Naive thymus-derived CD4-positive, alpha-beta T cell (primary cell): Measurements from ENCODE around the gene ERCC8. TPM values are rescaled to one million over a fixed set of nuclear protein-coding genes. Genes with fewer than 3 reads are reported as not detected.
A peak's percentile ranks its signal among the peaks of the same experiment; 100 is the strongest.

Source experiments
- ATAC-seq: fragments of 150-1000 bp; cut with Tn5 transposase; 2 replicates; pipeline ENCODE4 v1.10.0; 2021; ENCODE audit warnings: mild to moderate bottlenecking, moderate library complexity
- CTCF ChIA-PET: fragments of 350-600 bp; sonication (Branson Sonifier 250); formaldehyde crosslinking; loops from one replicate; lab custom pipeline; 2021; ENCODE audit warnings: antibody characterized with exemption; lab: Charles Lee
- POLR2A ChIA-PET: fragments of 350-600 bp; sonication (Branson Sonifier 250); formaldehyde crosslinking; loops from one replicate; lab custom pipeline; 2021; ENCODE audit warnings: antibody characterized with exemption, inconsistent platforms; lab: Charles Lee
- DNase-seq, 9 donors: peaks; one replicate each; pipeline versions ENCODE4 v3.0.0 to v3.0.0-alpha.2; 2020 to 2022; ENCODE audit warnings: mixed read lengths in 1 of 9
- H3K27ac ChIP-seq: one replicate; pipeline ENCODE4 v1.7.0; 2013; ENCODE audit warnings: mild to moderate bottlenecking, low read depth, low read length, moderate library complexity
- H3K27me3 ChIP-seq, 2 donors: one replicate each; pipeline ENCODE4 v1.7.0; 2013; ENCODE audit warnings: low read length in 2 of 2, mild to moderate bottlenecking in 2 of 2, moderate library complexity in 2 of 2; ENCODE audit not compliant: control insufficient read depth in 2 of 2, insufficient read depth in 2 of 2
- H3K36me3 ChIP-seq, 3 experiments: 1 replicate in 2 of 3; 2 replicates in 1 of 3; pipeline ENCODE4 v1.7.0; 2013; ENCODE audit warnings: low read length in 3 of 3, mild to moderate bottlenecking in 3 of 3, moderate library complexity in 1 of 3; ENCODE audit not compliant: insufficient read depth in 3 of 3, control insufficient read depth in 2 of 3
- H3K4me1 ChIP-seq, 2 donors: one replicate each; pipeline ENCODE4 v1.7.0; 2013; ENCODE audit warnings: low read length in 2 of 2, mild to moderate bottlenecking in 2 of 2, moderate library complexity in 1 of 2; ENCODE audit not compliant: control insufficient read depth in 2 of 2, insufficient read depth in 2 of 2
- H3K4me3 ChIP-seq: 2 replicates; pipeline ENCODE4 v1.7.0; 2013; ENCODE audit warnings: mild to moderate bottlenecking, low read length
- H3K9me3 ChIP-seq, 3 experiments: 1 replicate in 2 of 3; 2 replicates in 1 of 3; pipeline ENCODE4 v1.7.0; 2013; ENCODE audit warnings: low read length in 3 of 3; ENCODE audit not compliant: control insufficient read depth in 2 of 3
- H3K27ac Mint-ChIP-seq, 9 donors: one replicate each; pipeline ENCODE4 v1.8.0; 2020 to 2022; ENCODE audit warnings: mixed read lengths in 9 of 9, mild to moderate bottlenecking in 8 of 9, moderate library complexity in 5 of 9, inconsistent platforms in 2 of 9
- H3K27me3 Mint-ChIP-seq, 5 donors: one replicate each; pipeline ENCODE4 v1.8.0; 2021 to 2022; ENCODE audit warnings: mixed read lengths in 5 of 5, mild to moderate bottlenecking in 1 of 5
- H3K36me3 Mint-ChIP-seq, 5 donors: one replicate each; pipeline ENCODE4 v1.8.0; 2020 to 2022; ENCODE audit warnings: mixed read lengths in 5 of 5, mild to moderate bottlenecking in 3 of 5, inconsistent platforms in 1 of 5
- H3K4me1 Mint-ChIP-seq, 7 donors: one replicate each; pipeline ENCODE4 v1.8.0; 2020 to 2022; ENCODE audit warnings: mixed read lengths in 7 of 7, mild to moderate bottlenecking in 3 of 7, inconsistent platforms in 1 of 7
- H3K4me3 Mint-ChIP-seq, 10 donors: one replicate each; pipeline ENCODE4 v1.8.0; 2020 to 2022; ENCODE audit warnings: mild to moderate bottlenecking in 10 of 10, mixed read lengths in 10 of 10, moderate library complexity in 6 of 10, inconsistent platforms in 2 of 10
- H3K9me3 Mint-ChIP-seq, 11 donors: one replicate each; pipeline ENCODE4 v1.8.0; 2020 to 2022; ENCODE audit warnings: mixed read lengths in 11 of 11, mild to moderate bottlenecking in 4 of 11, inconsistent platforms in 1 of 11, moderate library complexity in 1 of 11
- intact Hi-C, 2 donors: fragments of 100-400 bp; cut with micrococcal nuclease; formaldehyde crosslinking; loops; one replicate each; pipeline ENCODE4 v1.15.1; 2023
- polyA plus RNA-seq, 2 donors: library from polyadenylated mRNA; unstranded; fragments of 300-500 nt; fragmentation: Illumina TruSeq; gene quantifications; one replicate each; pipeline ENCODE4 v1.2.3, GENCODE V29; 2021
- total RNA-seq, 6 experiments: library from RNA in 5 of 6; stranded (reverse) in 5 of 6; gene quantifications; 1 replicate in 5 of 6; 2 replicates in 1 of 6; pipeline ENCODE4 v1.2.3 and lab custom pipeline; 2021 to 2026

Gene ERCC8
- total and polyA plus RNA-seq, 7 experiments from 2014 or later = 4.9 to 19.6 (median 8.8) TPM

- Mint-ChIP-seq H3K27ac (no peak overlapping the region), H3K4me1 (peaks cover 0 to 15% (median 13%) of the 10 kb centered on the region in 7 donors), H3K36me3 (no peaks in the 10 kb centered on the region), H3K27me3 (peaks cover 41 to 55% (median 47%) of the 10 kb centered on the region in 5 donors), H3K9me3 (peaks cover 0 to 3% (median 0%) of the 10 kb centered on the region in 11 donors), H3K4me3 (no peak overlapping the region)
- Histone ChIP-seq H3K4me3 (no peak overlapping the region), H3K27me3 (peaks cover 0 to 3% of the 10 kb centered on the region in 2 donors), H3K4me1 (no peaks in the 10 kb centered on the region), H3K27ac (no peak overlapping the region), H3K9me3 (no peaks in the 10 kb centered on the region), H3K36me3 (no peaks in the 10 kb centered on the region)
- DNase-seq (no peak), ATAC-seq (no peak)
- CTCF ChIA-PET = no interaction called here
- POLR2A ChIA-PET = no interaction called here
- intact Hi-C loops = no loop called here
Measured at GRCh38 chr5:60846298-60846697, 98.6 kb downstream of the ERCC8 start.

GRCh38 chr5:60843936-60844905, 100.6 kb downstream of the ERCC8 start, which contains the start of gene ELOVL7:
ELOVL7 (minus strand) TSS chr5:60844269; CDS start chr5:60787397, 56,872 bp downstream.
- Histone ChIP-seq H3K9me3 (no peaks in the 10 kb centered on the region), H3K27me3 (peaks cover 0 to 3% of the 10 kb centered on the region in 2 donors), H3K4me3 (no peak within 1 kb of the TSS), H3K4me1 (no peaks in the 10 kb centered on the region), H3K27ac (no peak within 1 kb of the TSS), H3K36me3 (no peaks in the 10 kb centered on the region)
- Mint-ChIP-seq H3K27ac (no peak within 1 kb of the TSS), H3K4me1 (peaks cover 0 to 15% (median 13%) of the 10 kb centered on the region in 7 donors), H3K9me3 (peaks cover 0 to 3% (median 0%) of the 10 kb centered on the region in 11 donors), H3K36me3 (no peaks in the 10 kb centered on the region), H3K4me3 (peak within 1 kb of the TSS; percentile 33 to 81 (median 69)), H3K27me3 (peaks cover 51 to 66% (median 59%) of the 10 kb centered on the region in 5 donors)
- intact Hi-C loops = loop anchor here in 1 of 2 donors (2.0 to 5.0 kb wide), 2 partner anchors 103 to 143 kb away; partner anchors contain the start of genes DEPDC1B, ERCC8 and NDUFAF2
- ATAC-seq = peak; percentile 72
- peak in 2 of 9 donors; percentile 11 to 68 for DNase-seq
- ChIA-PET POLR2A (no interaction called here), CTCF (no interaction called here)

GRCh38 chr5:60843386-60843935, 101.4 kb downstream of the ERCC8 start:
- Histone ChIP-seq H3K27me3 (peaks cover 0 to 3% of the 10 kb centered on the region in 2 donors), H3K4me3 (no peak overlapping the region), H3K36me3 (no peaks in the 10 kb centered on the region), H3K9me3 (no peaks in the 10 kb centered on the region), H3K27ac (no peak overlapping the region), H3K4me1 (no peaks in the 10 kb centered on the region)
- H3K27me3 Mint-ChIP-seq = peaks cover 51 to 66% (median 61%) of the 10 kb centered on the region in 5 donors
- ChIA-PET POLR2A (no interaction called here), CTCF (no interaction called here)
- DNase-seq (no peak), ATAC-seq (peak; percentile 2)
- peaks cover 0 to 15% (median 13%) of the 10 kb centered on the region in 7 donors for H3K4me1 Mint-ChIP-seq
- intact Hi-C loops = loop anchor here in 1 of 2 donors (5.0 kb wide), 1 partner anchor 104 kb away; the partner anchor contains the start of genes ERCC8 and NDUFAF2
- peak overlapping the region; percentile 33 to 81 (median 69) for H3K4me3 Mint-ChIP-seq
- H3K27ac Mint-ChIP-seq = no peak overlapping the region
- peaks cover 0 to 3% (median 0%) of the 10 kb centered on the region in 11 donors for H3K9me3 Mint-ChIP-seq
- H3K36me3 Mint-ChIP-seq = no peaks in the 10 kb centered on the region

GRCh38 chr5:60842871-60843385, 101.9 kb downstream of the ERCC8 start:
- no peak overlapping the region for H3K27ac ChIP-seq
- intact Hi-C loops = loop anchor here in 1 of 2 donors (5.0 kb wide), 1 partner anchor 104 kb away; the partner anchor contains the start of genes ERCC8 and NDUFAF2
- Mint-ChIP-seq H3K4me3 (peak overlapping the region; percentile 48 to 81 (median 69)), H3K27ac (no peak overlapping the region), H3K9me3 (peaks cover 0 to 3% (median 0%) of the 10 kb centered on the region in 11 donors), H3K36me3 (no peaks in the 10 kb centered on the region), H3K4me1 (peaks cover 0 to 15% (median 13%) of the 10 kb centered on the region in 7 donors), H3K27me3 (peaks cover 56 to 67% (median 61%) of the 10 kb centered on the region in 5 donors)
- no peaks in the 10 kb centered on the region for H3K36me3 ChIP-seq
- DNase-seq (no peak), ATAC-seq (no peak)
- H3K27me3 ChIP-seq = peaks cover 0 to 3% of the 10 kb centered on the region in 2 donors
- no peaks in the 10 kb centered on the region for H3K9me3 ChIP-seq
- no peak overlapping the region for H3K4me3 ChIP-seq
- POLR2A ChIA-PET = no interaction called here
- H3K4me1 ChIP-seq = no peaks in the 10 kb centered on the region
- CTCF ChIA-PET = no interaction called here

GRCh38 chr5:60841361-60841760, 103.5 kb downstream of the ERCC8 start:
- Histone ChIP-seq H3K27ac (no peak overlapping the region), H3K27me3 (peaks cover 0 to 3% of the 10 kb centered on the region in 2 donors), H3K9me3 (no peaks in the 10 kb centered on the region), H3K4me1 (no peaks in the 10 kb centered on the region), H3K4me3 (no peak overlapping the region), H3K36me3 (no peaks in the 10 kb centered on the region)
- H3K36me3 Mint-ChIP-seq = no peaks in the 10 kb centered on the region
- no peak overlapping the region for H3K4me3 Mint-ChIP-seq
- DNase-seq (no peak), ATAC-seq (no peak)
- peaks cover 0 to 3% (median 0%) of the 10 kb centered on the region in 11 donors for H3K9me3 Mint-ChIP-seq
- H3K4me1 Mint-ChIP-seq = peaks cover 0 to 15% (median 13%) of the 10 kb centered on the region in 7 donors
- peaks cover 50 to 56% (median 53%) of the 10 kb centered on the region in 5 donors for H3K27me3 Mint-ChIP-seq
- no peak overlapping the region for H3K27ac Mint-ChIP-seq
- intact Hi-C loops = loop anchor here in 1 of 2 donors (5.0 kb wide), 1 partner anchor 106 kb away; the partner anchor contains the start of genes ERCC8 and NDUFAF2
- CTCF ChIA-PET = no interaction called here
- POLR2A ChIA-PET = no interaction called here

GRCh38 chr5:60836131-60836530, 108.7 kb downstream of the ERCC8 start:
- Mint-ChIP-seq H3K4me1 (peaks cover 0 to 2% (median 0%) of the 10 kb centered on the region in 7 donors), H3K9me3 (no peaks in the 10 kb centered on the region), H3K27me3 (peaks cover 10 to 18% (median 16%) of the 10 kb centered on the region in 5 donors), H3K36me3 (no peaks in the 10 kb centered on the region), H3K4me3 (no peak overlapping the region), H3K27ac (no peak overlapping the region)
- intact Hi-C loops = no loop called here
- no peaks in the 10 kb centered on the region for H3K9me3 ChIP-seq
- no peaks in the 10 kb centered on the region for H3K36me3 ChIP-seq
- ATAC-seq = no peak
- no peak for DNase-seq
- ChIA-PET CTCF (no interaction called here), POLR2A (no interaction called here)
- H3K4me1 ChIP-seq = no peaks in the 10 kb centered on the region
- H3K4me3 ChIP-seq = no peak overlapping the region
- no peak overlapping the region for H3K27ac ChIP-seq
- no peaks in the 10 kb centered on the region for H3K27me3 ChIP-seq
